ENCODE results near the gene SMURF1. TPM values are rescaled to one million over a fixed set of nuclear protein-coding genes. Genes with fewer than 3 reads are reported as not detected.

Gene SMURF1
- total RNA-seq, 2 experiments from 2014 or later: 12.4 to 13.4 TPM

GRCh38 chr7:99118077-99118476, 25.8 kb downstream of the SMURF1 start:
- Mint-ChIP-seq H3K27ac (no peak overlapping the region), H3K4me3 (no peak overlapping the region), H3K9me3 (ENCODE audit: low read depth) (peaks cover 21% of the 10 kb centered on the region), H3K36me3 (ENCODE audit: low read depth) (peaks cover 35% of the 10 kb centered on the region), H3K4me1 (peaks cover 37% of the 10 kb centered on the region), H3K27me3 (no peaks in the 10 kb centered on the region)
- POLR2A ChIA-PET: no interaction called here
- DNase-seq: no peak
- intact Hi-C loops (cut with DNase I, micrococcal nuclease): no loop called here
- CTCF ChIA-PET: no interaction called here
- ATAC-seq: no peak

GRCh38 chr7:99116144-99116543, 27.8 kb downstream of the SMURF1 start:
- ChIA-PET CTCF (no interaction called here), POLR2A (no interaction called here)
- no peak overlapping the region for H3K4me3 Mint-ChIP-seq
- H3K4me1 Mint-ChIP-seq: peaks cover 46% of the 10 kb centered on the region
- H3K27ac Mint-ChIP-seq: no peak overlapping the region
- peaks cover 18% of the 10 kb centered on the region for H3K9me3 Mint-ChIP-seq (ENCODE audit: low read depth)
- H3K36me3 Mint-ChIP-seq (ENCODE audit: low read depth): peaks cover 27% of the 10 kb centered on the region
- no peak for DNase-seq
- no peaks in the 10 kb centered on the region for H3K27me3 Mint-ChIP-seq
- ATAC-seq: no peak
- intact Hi-C loops (cut with DNase I, micrococcal nuclease): no loop called here

- Mint-ChIP-seq H3K9me3 (ENCODE audit: low read depth) (peaks cover 18% of the 10 kb centered on the region), H3K27me3 (no peaks in the 10 kb centered on the region), H3K4me1 (peaks cover 45% of the 10 kb centered on the region), H3K36me3 (ENCODE audit: low read depth) (peaks cover 27% of the 10 kb centered on the region), H3K4me3 (no peak overlapping the region), H3K27ac (no peak overlapping the region)
- DNase-seq: no peak
- intact Hi-C loops (cut with DNase I, micrococcal nuclease): no loop called here
- peak; percentile 58 for ATAC-seq
- ChIA-PET POLR2A (interaction anchor here (0.7 kb wide), 1 partner anchor 15 kb away, joined by 3 read pairs; no protein-coding TSS in a partner anchor), CTCF (interaction anchor here (0.6 kb wide), 1 partner anchor 616 kb away, joined by 3 read pairs; no protein-coding TSS in a partner anchor)
These were observed 28.5 kb downstream of the SMURF1 start for GRCh38 chr7:99115379-99115778.

GRCh38 chr7:99112979-99113378, 30.9 kb downstream of the SMURF1 start:
- intact Hi-C loops (cut with DNase I, micrococcal nuclease): no loop called here
- DNase-seq (no peak), ATAC-seq (no peak)
- Mint-ChIP-seq H3K27me3 (no peaks in the 10 kb centered on the region), H3K4me1 (peaks cover 52% of the 10 kb centered on the region), H3K4me3 (no peak overlapping the region), H3K27ac (no peak overlapping the region), H3K9me3 (ENCODE audit: low read depth) (peaks cover 12% of the 10 kb centered on the region), H3K36me3 (ENCODE audit: low read depth) (peaks cover 15% of the 10 kb centered on the region)
- POLR2A ChIA-PET: no interaction called here
- CTCF ChIA-PET: interaction anchor here (1.2 to 1.8 kb wide), 3 partner anchors 11 to 18 kb away, joined by 3 to 8 read pairs (median 3); no protein-coding TSS in a partner anchor

- H3K4me1 Mint-ChIP-seq: peaks cover 58% of the 10 kb centered on the region
- peaks cover 15% of the 10 kb centered on the region for H3K36me3 Mint-ChIP-seq (ENCODE audit: low read depth)
- H3K4me3 Mint-ChIP-seq: no peak overlapping the region
- ATAC-seq: peak; percentile 26
- peaks cover 12% of the 10 kb centered on the region for H3K9me3 Mint-ChIP-seq (ENCODE audit: low read depth)
- H3K27ac Mint-ChIP-seq: no peak overlapping the region
- intact Hi-C loops (cut with DNase I, micrococcal nuclease): no loop called here
- no peaks in the 10 kb centered on the region for H3K27me3 Mint-ChIP-seq
- CTCF ChIA-PET: interaction anchor here (0.6 to 1.8 kb wide), 4 partner anchors 12 to 278 kb away, joined by 3 to 8 read pairs (median 3); no protein-coding TSS in a partner anchor
- no peak for DNase-seq
- POLR2A ChIA-PET: interaction anchor here (0.5 kb wide), 1 partner anchor 17 kb away, joined by 4 read pairs; no protein-coding TSS in a partner anchor
These were observed 31.8 kb downstream of the SMURF1 start for GRCh38 chr7:99112097-99112496.

- POLR2A ChIA-PET: no interaction called here
- peaks cover 62% of the 10 kb centered on the region for H3K4me1 Mint-ChIP-seq
- CTCF ChIA-PET: interaction anchor here (1.3 kb wide), 1 partner anchor 13 kb away, joined by 8 read pairs; no protein-coding TSS in a partner anchor
- peaks cover 11% of the 10 kb centered on the region for H3K36me3 Mint-ChIP-seq (ENCODE audit: low read depth)
- intact Hi-C loops (cut with DNase I, micrococcal nuclease): no loop called here
- no peak for ATAC-seq
- H3K27ac Mint-ChIP-seq: no peak overlapping the region
- DNase-seq: no peak
- H3K4me3 Mint-ChIP-seq: no peak overlapping the region
- H3K27me3 Mint-ChIP-seq: no peaks in the 10 kb centered on the region
- peaks cover 10% of the 10 kb centered on the region for H3K9me3 Mint-ChIP-seq (ENCODE audit: low read depth)
These were observed 32.3 kb downstream of the SMURF1 start for GRCh38 chr7:99111591-99111990.

GRCh38 chr7:99109108-99110051, 34.5 kb downstream of the SMURF1 start:
- no peak overlapping the region for H3K27ac Mint-ChIP-seq
- ChIA-PET POLR2A (interaction anchor here (0.5 kb wide), 1 partner anchor 365 kb away, joined by 3 read pairs; no protein-coding TSS in a partner anchor), CTCF (no interaction called here)
- no peaks in the 10 kb centered on the region for H3K27me3 Mint-ChIP-seq
- H3K4me3 Mint-ChIP-seq: no peak overlapping the region
- H3K36me3 Mint-ChIP-seq (ENCODE audit: low read depth): peaks cover 6% of the 10 kb centered on the region
- DNase-seq: peak; percentile 34
- no peak for ATAC-seq
- H3K4me1 Mint-ChIP-seq: peaks cover 61% of the 10 kb centered on the region
- intact Hi-C loops (cut with DNase I, micrococcal nuclease): no loop called here
- H3K9me3 Mint-ChIP-seq (ENCODE audit: low read depth): peaks cover 2% of the 10 kb centered on the region

GRCh38 chr7:99108613-99109012, 35.3 kb downstream of the SMURF1 start:
- CTCF ChIA-PET: no interaction called here
- intact Hi-C loops (cut with DNase I, micrococcal nuclease): no loop called here
- Mint-ChIP-seq H3K4me3 (no peak overlapping the region), H3K4me1 (peaks cover 65% of the 10 kb centered on the region), H3K9me3 (ENCODE audit: low read depth) (no peaks in the 10 kb centered on the region), H3K27ac (no peak overlapping the region), H3K27me3 (no peaks in the 10 kb centered on the region), H3K36me3 (ENCODE audit: low read depth) (peaks cover 6% of the 10 kb centered on the region)
- ATAC-seq (no peak), DNase-seq (no peak)
- POLR2A ChIA-PET: interaction anchor here (0.5 kb wide), 1 partner anchor 366 kb away, joined by 3 read pairs; no protein-coding TSS in a partner anchor

GRCh38 chr7:99106821-99107241, 37.1 kb downstream of the SMURF1 start:
- POLR2A ChIA-PET: no interaction called here
- CTCF ChIA-PET: no interaction called here
- no peaks in the 10 kb centered on the region for H3K9me3 Mint-ChIP-seq (ENCODE audit: low read depth)
- peaks cover 3% of the 10 kb centered on the region for H3K36me3 Mint-ChIP-seq (ENCODE audit: low read depth)
- DNase-seq (peak; percentile 23), ATAC-seq (peak; percentile 69)
- H3K4me1 Mint-ChIP-seq: peaks cover 71% of the 10 kb centered on the region
- intact Hi-C loops (cut with DNase I, micrococcal nuclease): no loop called here
- H3K4me3 Mint-ChIP-seq: no peak overlapping the region
- H3K27me3 Mint-ChIP-seq: no peaks in the 10 kb centered on the region
- H3K27ac Mint-ChIP-seq: no peak overlapping the region

- POLR2A ChIA-PET: no interaction called here
- Mint-ChIP-seq H3K27ac (no peak overlapping the region), H3K36me3 (ENCODE audit: low read depth) (peaks cover 3% of the 10 kb centered on the region), H3K4me3 (no peak overlapping the region), H3K4me1 (peaks cover 67% of the 10 kb centered on the region), H3K27me3 (no peaks in the 10 kb centered on the region), H3K9me3 (ENCODE audit: low read depth) (no peaks in the 10 kb centered on the region)
- CTCF ChIA-PET: no interaction called here
- intact Hi-C loops (cut with DNase I, micrococcal nuclease): no loop called here
- no peak for ATAC-seq
- no peak for DNase-seq
These were observed 37.5 kb downstream of the SMURF1 start for GRCh38 chr7:99106411-99106810.

GRCh38 chr7:99105756-99106155, 38.2 kb downstream of the SMURF1 start:
- ChIA-PET POLR2A (no interaction called here), CTCF (no interaction called here)
- intact Hi-C loops (cut with DNase I, micrococcal nuclease): no loop called here
- no peaks in the 10 kb centered on the region for H3K27me3 Mint-ChIP-seq
- DNase-seq (no peak), ATAC-seq (no peak)
- H3K9me3 Mint-ChIP-seq (ENCODE audit: low read depth): peaks cover 2% of the 10 kb centered on the region
- H3K4me3 Mint-ChIP-seq: no peak overlapping the region
- H3K4me1 Mint-ChIP-seq: peaks cover 66% of the 10 kb centered on the region
- H3K36me3 Mint-ChIP-seq (ENCODE audit: low read depth): peaks cover 4% of the 10 kb centered on the region
- no peak overlapping the region for H3K27ac Mint-ChIP-seq

- DNase-seq (no peak), ATAC-seq (no peak)
- POLR2A ChIA-PET: no interaction called here
- peaks cover 12% of the 10 kb centered on the region for H3K36me3 Mint-ChIP-seq (ENCODE audit: low read depth)
- CTCF ChIA-PET: no interaction called here
- H3K27me3 Mint-ChIP-seq: no peaks in the 10 kb centered on the region
- H3K9me3 Mint-ChIP-seq (ENCODE audit: low read depth): peaks cover 7% of the 10 kb centered on the region
- H3K27ac Mint-ChIP-seq: no peak overlapping the region
- no peak overlapping the region for H3K4me3 Mint-ChIP-seq
- intact Hi-C loops (cut with DNase I, micrococcal nuclease): no loop called here
- H3K4me1 Mint-ChIP-seq: peaks cover 63% of the 10 kb centered on the region
These were observed 39.3 kb downstream of the SMURF1 start for GRCh38 chr7:99104631-99105030.
